ENCODE results near the gene SYT1.

DNA sequence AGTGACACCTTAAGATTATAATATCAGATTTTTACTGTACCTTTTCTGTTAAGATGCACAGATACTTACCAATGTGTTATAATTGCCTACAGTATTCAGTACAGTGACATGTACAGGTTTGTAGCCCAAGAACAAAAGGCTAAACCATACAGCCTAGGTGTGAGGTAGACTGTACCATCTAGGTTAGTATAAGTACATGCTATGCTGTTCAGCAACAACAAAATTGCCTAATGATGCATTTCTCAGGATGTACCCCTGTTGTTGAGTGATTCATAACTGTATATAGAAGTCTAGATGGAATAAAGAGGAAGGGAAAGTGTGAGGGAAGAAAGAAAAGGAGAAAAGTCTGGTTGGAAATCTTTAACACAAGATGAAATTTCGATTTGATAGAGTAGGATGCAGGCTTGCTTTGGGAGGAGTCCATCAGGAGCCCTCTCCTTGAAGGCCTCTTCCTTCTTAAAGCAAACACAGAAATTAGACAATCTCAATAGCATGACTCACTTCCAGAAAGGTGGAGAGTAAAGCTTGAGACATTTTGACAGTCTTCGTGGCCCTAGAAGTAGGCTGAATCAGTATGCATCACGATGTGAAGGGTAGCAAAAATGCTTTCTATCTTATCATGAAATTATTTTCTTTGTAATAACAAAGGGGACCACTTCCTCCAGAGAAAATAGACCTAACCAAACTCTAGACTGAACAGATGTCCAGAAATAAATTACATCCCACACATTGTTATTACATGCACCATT is 191.5 kb downstream of the SYT1 start:
- TF ChIP-seq, protein P1, sequence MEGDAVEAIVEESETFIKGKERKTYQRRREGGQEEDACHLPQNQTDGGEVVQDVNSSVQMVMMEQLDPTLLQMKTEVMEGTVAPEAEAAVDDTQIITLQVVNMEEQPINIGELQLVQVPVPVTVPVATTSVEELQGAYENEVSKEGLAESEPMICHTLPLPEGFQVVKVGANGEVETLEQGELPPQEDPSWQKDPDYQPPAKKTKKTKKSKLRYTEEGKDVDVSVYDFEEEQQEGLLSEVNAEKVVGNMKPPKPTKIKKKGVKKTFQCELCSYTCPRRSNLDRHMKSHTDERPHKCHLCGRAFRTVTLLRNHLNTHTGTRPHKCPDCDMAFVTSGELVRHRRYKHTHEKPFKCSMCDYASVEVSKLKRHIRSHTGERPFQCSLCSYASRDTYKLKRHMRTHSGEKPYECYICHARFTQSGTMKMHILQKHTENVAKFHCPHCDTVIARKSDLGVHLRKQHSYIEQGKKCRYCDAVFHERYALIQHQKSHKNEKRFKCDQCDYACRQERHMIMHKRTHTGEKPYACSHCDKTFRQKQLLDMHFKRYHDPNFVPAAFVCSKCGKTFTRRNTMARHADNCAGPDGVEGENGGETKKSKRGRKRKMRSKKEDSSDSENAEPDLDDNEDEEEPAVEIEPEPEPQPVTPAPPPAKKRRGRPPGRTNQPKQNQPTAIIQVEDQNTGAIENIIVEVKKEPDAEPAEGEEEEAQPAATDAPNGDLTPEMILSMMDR (IDR thresholded peaks at IDR 0.05; ENCODE audit: control extremely low read depth in 1 of 3, insufficient read depth in 1 of 3, low read depth in 1 of 3, low read length in 3 of 3) = no peak
- TF ChIP-seq EZH2 (IDR thresholded peaks at IDR 0.05; ENCODE audit: low read depth, low read length, severe bottlenecking) (no peak), RBBP5 (IDR thresholded peaks at IDR 0.05; ENCODE audit: borderline replicate concordance, low read depth, low read length) (no peak), SP2 (IDR thresholded peaks at IDR 0.05; ENCODE audit: low read length) (no peak), POLR2A (IDR thresholded peaks at IDR 0.05; ENCODE audit: control extremely low read depth in 1 of 2, low read depth in 2 of 2, low read length in 2 of 2) (no peak), CEBPB (IDR thresholded peaks at IDR 0.05; ENCODE audit: low read depth, low read length) (no peak), GABPA (IDR thresholded peaks at IDR 0.05; ENCODE audit: borderline replicate concordance, insufficient read depth, low read length) (no peak), RAD21 (IDR thresholded peaks at IDR 0.05 in 1 of 2, conservative IDR thresholded peaks at IDR 0.05 in 1 of 2; ENCODE audit: low read depth in 2 of 2, low read length in 2 of 2) (no peak), EP300 (IDR thresholded peaks at IDR 0.05; ENCODE audit: borderline replicate concordance in 1 of 2, low read depth in 2 of 2, low read length in 2 of 2) (no peak), SIN3A (conservative IDR thresholded peaks at IDR 0.05 in 1 of 2, IDR thresholded peaks at IDR 0.05 in 1 of 2; ENCODE audit: low read depth in 1 of 2, low read length in 2 of 2) (no peak), KDM5A (IDR thresholded peaks at IDR 0.05; ENCODE audit: low read length) (no peak), SRF (IDR thresholded peaks at IDR 0.05; ENCODE audit: low read depth, low read length) (no peak)

Data from H1 (cell line).